Skeletal muscle tissue (tissue), 4 donors: Measurements from ENCODE around the gene PSRC1. TPM values are rescaled to one million over a fixed set of nuclear protein-coding genes. Genes with fewer than 3 reads are reported as not detected.

ENCODE experiments used
- H3K27ac ChIP-seq: one replicate; pipeline ENCODE4 v1.7.0; 2013; ENCODE audit warnings: mild to moderate bottlenecking, low read depth, low read length, inconsistent platforms
- H3K27me3 ChIP-seq, 3 donors: one replicate each; pipeline ENCODE4 v1.7.0; 2013; ENCODE audit warnings: low read length in 3 of 3; ENCODE audit not compliant: control insufficient read depth in 3 of 3, insufficient read depth in 3 of 3
- H3K36me3 ChIP-seq, 3 donors: one replicate each; pipeline ENCODE4 v1.7.0; 2013; ENCODE audit warnings: low read length in 3 of 3; ENCODE audit not compliant: control insufficient read depth in 3 of 3, insufficient read depth in 3 of 3
- H3K4me1 ChIP-seq, 3 donors: one replicate each; pipeline ENCODE4 v1.7.0; 2013; ENCODE audit warnings: low read length in 3 of 3, mild to moderate bottlenecking in 3 of 3; ENCODE audit not compliant: control insufficient read depth in 3 of 3, insufficient read depth in 3 of 3
- H3K4me3 ChIP-seq, 3 donors: one replicate each; pipeline ENCODE4 v1.7.0; 2013; ENCODE audit warnings: low read length in 3 of 3
- H3K9ac ChIP-seq, 3 donors: one replicate each; pipeline ENCODE4 v1.7.0; 2013; ENCODE audit warnings: low read length in 3 of 3, mild to moderate bottlenecking in 3 of 3, moderate library complexity in 2 of 3, low read depth in 1 of 3
- H3K9me3 ChIP-seq, 3 donors: one replicate each; pipeline ENCODE4 v1.7.0; 2013; ENCODE audit warnings: low read length in 3 of 3; ENCODE audit not compliant: control insufficient read depth in 3 of 3
- total RNA-seq: library from RNA; depleted of rRNA; stranded (reverse); fragments of >200 nt; gene quantifications from one replicate; pipeline ENCODE4 v1.2.3, GENCODE V29; 2014
- donor health status: Osteomylitis.

The PSRC1 gene
- total RNA-seq, 1 donor from 2014 or later: 1.6 TPM

- Histone ChIP-seq H3K9ac (peak within 1 kb of the TSS; percentile 4 to 69 (median 50)), H3K9me3 (no peaks in the 10 kb centered on the region), H3K27me3 (peaks cover 0 to 3% (median 0%) of the 10 kb centered on the region in 3 donors), H3K4me3 (peak within 1 kb of the TSS; percentile 55 to 65 (median 57)), H3K36me3 (peaks cover 0 to 2% (median 0%) of the 10 kb centered on the region in 3 donors), H3K27ac (no peak within 1 kb of the TSS), H3K4me1 (peaks cover 24 to 44% (median 29%) of the 10 kb centered on the region in 3 donors)
Observed at GRCh38 chr1:109248797-109249629, 33.9 kb downstream of the PSRC1 start, which contains the start of gene CELSR2. Gene CELSR2, plus strand, starts transcription at chr1:109249539. Its CDS starts 541 bp downstream, at chr1:109250080.

GRCh38 chr1:109248444-109248796 lies 34.5 kb downstream of the PSRC1 start:
- no peak overlapping the region for H3K9ac ChIP-seq
- peaks cover 0 to 3% (median 0%) of the 10 kb centered on the region in 3 donors for H3K27me3 ChIP-seq
- H3K27ac ChIP-seq: no peak overlapping the region
- H3K4me3 ChIP-seq: no peak overlapping the region
- H3K4me1 ChIP-seq: peaks cover 20 to 39% (median 23%) of the 10 kb centered on the region in 3 donors
- H3K9me3 ChIP-seq: no peaks in the 10 kb centered on the region
- H3K36me3 ChIP-seq: peaks cover 0 to 2% (median 0%) of the 10 kb centered on the region in 3 donors

GRCh38 chr1:109247401-109248365 lies 35.3 kb downstream of the PSRC1 start:
- Histone ChIP-seq H3K9ac (no peak overlapping the region), H3K27me3 (peaks cover 0 to 3% (median 0%) of the 10 kb centered on the region in 3 donors), H3K36me3 (peaks cover 0 to 2% (median 0%) of the 10 kb centered on the region in 3 donors), H3K27ac (no peak overlapping the region), H3K4me3 (no peak overlapping the region), H3K9me3 (no peaks in the 10 kb centered on the region), H3K4me1 (peaks cover 18 to 34% (median 19%) of the 10 kb centered on the region in 3 donors)

- Histone ChIP-seq H3K9me3 (no peaks in the 10 kb centered on the region), H3K4me3 (no peak overlapping the region), H3K36me3 (no peaks in the 10 kb centered on the region), H3K27ac (no peak overlapping the region), H3K4me1 (peaks cover 33 to 48% (median 34%) of the 10 kb centered on the region in 3 donors), H3K9ac (peak overlapping the region in 1 of 3 donors; percentile 20), H3K27me3 (peaks cover 0 to 3% (median 2%) of the 10 kb centered on the region in 3 donors)
Observed at GRCh38 chr1:109246141-109246551, 36.8 kb downstream of the PSRC1 start.

- no peaks in the 10 kb centered on the region for H3K9me3 ChIP-seq
- H3K27ac ChIP-seq: peak overlapping the region; percentile 10
Observed at GRCh38 chr1:109243860-109244552, 38.9 kb downstream of the PSRC1 start.

GRCh38 chr1:109243221-109243620 lies 39.7 kb downstream of the PSRC1 start:
- Histone ChIP-seq H3K4me3 (no peak overlapping the region), H3K36me3 (peaks cover 8 to 11% (median 9%) of the 10 kb centered on the region in 3 donors), H3K27ac (no peak overlapping the region), H3K9me3 (no peaks in the 10 kb centered on the region), H3K9ac (no peak overlapping the region), H3K27me3 (peaks cover 0 to 2% (median 0%) of the 10 kb centered on the region in 3 donors), H3K4me1 (peaks cover 25 to 37% (median 32%) of the 10 kb centered on the region in 3 donors)

More at GRCh38 chr1:109243860-109244552, 38.9 kb downstream of the PSRC1 start:
- H3K4me3 ChIP-seq: no peak overlapping the region
- peaks cover 0 to 2% (median 0%) of the 10 kb centered on the region in 3 donors for H3K27me3 ChIP-seq
- peaks cover under 1 to 4% (median 1%) of the 10 kb centered on the region in 3 donors for H3K36me3 ChIP-seq
- H3K9ac ChIP-seq: no peak overlapping the region
- H3K4me1 ChIP-seq: peaks cover 28 to 44% (median 35%) of the 10 kb centered on the region in 3 donors

GRCh38 chr1:109242387-109242786 lies 40.6 kb downstream of the PSRC1 start:
- H3K4me3 ChIP-seq: peak overlapping the region in 1 of 3 donors; percentile 6

GRCh38 chr1:109241841-109242345 lies 41.1 kb downstream of the PSRC1 start:
- Histone ChIP-seq H3K4me1 (peaks cover 25 to 37% (median 32%) of the 10 kb centered on the region in 3 donors), H3K4me3 (peak overlapping the region in 1 of 3 donors; percentile 31), H3K9me3 (no peaks in the 10 kb centered on the region), H3K27me3 (peaks cover 0 to 2% (median 0%) of the 10 kb centered on the region in 3 donors), H3K27ac (no peak overlapping the region), H3K36me3 (peaks cover 21 to 25% (median 23%) of the 10 kb centered on the region in 3 donors), H3K9ac (peak overlapping the region in 1 of 3 donors; percentile 1)

More at GRCh38 chr1:109242387-109242786, 40.6 kb downstream of the PSRC1 start:
- H3K9me3 ChIP-seq: no peaks in the 10 kb centered on the region
- peaks cover 16 to 20% (median 18%) of the 10 kb centered on the region in 3 donors for H3K36me3 ChIP-seq
- H3K27ac ChIP-seq: no peak overlapping the region
- peak overlapping the region in 1 of 3 donors; percentile 1 for H3K9ac ChIP-seq
- H3K4me1 ChIP-seq: peaks cover 25 to 37% (median 32%) of the 10 kb centered on the region in 3 donors
- peaks cover 0 to 2% (median 0%) of the 10 kb centered on the region in 3 donors for H3K27me3 ChIP-seq

- Histone ChIP-seq H3K9ac (peak overlapping the region in 1 of 3 donors; percentile 25), H3K4me3 (no peak overlapping the region), H3K27ac (no peak overlapping the region), H3K36me3 (peaks cover 27 to 30% (median 27%) of the 10 kb centered on the region in 3 donors), H3K27me3 (peaks cover 0 to 2% (median 0%) of the 10 kb centered on the region in 3 donors), H3K4me1 (peaks cover 25 to 37% (median 31%) of the 10 kb centered on the region in 3 donors), H3K9me3 (no peaks in the 10 kb centered on the region)
Observed at GRCh38 chr1:109241344-109241743, 41.6 kb downstream of the PSRC1 start.
